Mesothelial cell of epicardium (in vitro differentiated cells): ENCODE results near the gene ZNF275. TPM values are rescaled to one million over a fixed set of nuclear protein-coding genes. Genes with fewer than 3 reads are reported as not detected.
"Not testable (repeated sequence)": the region's sequence is repeated elsewhere in the genome, so short reads cannot be mapped to it uniquely, and the experiment has no call there.

Source experiments
- DNase-seq, 2 experiments: peaks; one replicate each; pipeline ENCODE4 v3.0.0; 2021; ENCODE audit warnings: low spot score in 2 of 2; ENCODE audit not compliant: unreplicated experiment in 2 of 2
- H3K27ac Mint-ChIP-seq: 2 replicates; pipeline ENCODE4 v1.8.0; 2021; ENCODE audit warnings: mixed read lengths
- H3K27me3 Mint-ChIP-seq: 2 replicates; pipeline ENCODE4 v1.8.0; 2021; ENCODE audit warnings: low read depth, mixed read lengths
- H3K36me3 Mint-ChIP-seq: 2 replicates; pipeline ENCODE4 v1.8.0; 2021; ENCODE audit warnings: mixed read lengths
- H3K4me1 Mint-ChIP-seq: 2 replicates; pipeline ENCODE4 v1.8.0; 2021; ENCODE audit warnings: mixed read lengths
- H3K4me3 Mint-ChIP-seq: 2 replicates; pipeline ENCODE4 v1.8.0; 2021; ENCODE audit warnings: mild to moderate bottlenecking, moderate library complexity, mixed read lengths
- H3K9me3 Mint-ChIP-seq: 2 replicates; pipeline ENCODE4 v1.8.0; 2021; ENCODE audit warnings: mixed read lengths
- CTCF ChIP-seq: fragments of 200-600 bp; sonication (generic); IDR thresholded peaks from one replicate; pipeline ENCODE4 v1.5.0; 2021; ENCODE audit warnings: antibody characterized with exemption; ENCODE audit not compliant: unreplicated experiment
- total RNA-seq: library from RNA; stranded (reverse); gene quantifications from 3 replicates; pipeline ENCODE4 v1.2.1, GENCODE V29; 2021

Gene ZNF275
- total RNA-seq, 1 donor from 2014 or later = 17.5 TPM

- TF ChIP-seq CTCF = no peak
Measured at GRCh38 chrX:153380691-153381090, 46.7 kb downstream of the ZNF275 start.

GRCh38 chrX:153381684-153382532 is 48.0 kb downstream of the ZNF275 start:
- H3K27ac Mint-ChIP-seq = no peak overlapping the region
- DNase-seq = peak in 1 of 2 experiments; percentile 56
- peaks cover 6% of the 10 kb centered on the region for H3K9me3 Mint-ChIP-seq
- no peaks in the 10 kb centered on the region for H3K27me3 Mint-ChIP-seq
- H3K4me3 Mint-ChIP-seq = no peak overlapping the region
- no peaks in the 10 kb centered on the region for H3K36me3 Mint-ChIP-seq
- H3K4me1 Mint-ChIP-seq = peaks cover 14% of the 10 kb centered on the region
- no peak for TF ChIP-seq CTCF

More at GRCh38 chrX:153380691-153381090, 46.7 kb downstream of the ZNF275 start:
- H3K9me3 Mint-ChIP-seq = peaks cover 11% of the 10 kb centered on the region
- H3K4me1 Mint-ChIP-seq = peaks cover 5% of the 10 kb centered on the region
- H3K27ac Mint-ChIP-seq = no peak overlapping the region
- H3K27me3 Mint-ChIP-seq = no peaks in the 10 kb centered on the region
- no peaks in the 10 kb centered on the region for H3K36me3 Mint-ChIP-seq
- no peak overlapping the region for H3K4me3 Mint-ChIP-seq
- no peak for DNase-seq

GRCh38 chrX:153382563-153383482 is 48.9 kb downstream of the ZNF275 start:
- Mint-ChIP-seq H3K36me3 (no peaks in the 10 kb centered on the region), H3K27ac (no peak overlapping the region), H3K4me3 (no peak overlapping the region), H3K27me3 (no peaks in the 10 kb centered on the region), H3K9me3 (no peaks in the 10 kb centered on the region), H3K4me1 (peaks cover 19% of the 10 kb centered on the region)
- TF ChIP-seq CTCF = no peak
- DNase-seq = no peak

DNA sequence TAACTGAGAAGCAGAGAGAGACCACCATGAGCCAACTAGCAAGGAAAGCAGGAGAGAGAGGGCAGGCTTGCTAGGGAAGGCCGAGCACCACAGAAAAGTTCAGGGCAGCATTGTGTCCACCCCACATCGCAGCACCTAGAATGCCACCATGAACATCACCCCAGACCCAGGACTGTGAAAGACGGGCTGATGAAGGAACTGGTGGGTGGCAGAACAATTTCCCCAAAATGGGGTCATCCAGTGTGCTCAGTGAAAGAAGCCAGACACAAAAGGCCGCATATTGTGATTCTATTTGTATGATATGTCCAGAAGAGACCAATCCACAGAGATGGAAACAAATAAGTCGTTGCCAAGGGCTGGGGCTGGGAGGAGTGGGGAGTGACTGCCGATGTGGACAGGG is 50.4 kb downstream of the ZNF275 start:
- no peak overlapping the region for H3K27ac Mint-ChIP-seq
- no peak for DNase-seq

GRCh38 chrX:153384973-153385372 is 51.0 kb downstream of the ZNF275 start:
- H3K4me1 Mint-ChIP-seq = peaks cover 18% of the 10 kb centered on the region
- H3K4me3 Mint-ChIP-seq, H3K9me3 Mint-ChIP-seq, H3K27me3 Mint-ChIP-seq, DNase-seq, H3K36me3 Mint-ChIP-seq, H3K27ac Mint-ChIP-seq: not testable (repeated sequence)

More for the DNA sequence above, 50.4 kb downstream of the ZNF275 start:
- Mint-ChIP-seq H3K27me3 (no peaks in the 10 kb centered on the region), H3K36me3 (no peaks in the 10 kb centered on the region), H3K9me3 (no peaks in the 10 kb centered on the region), H3K4me1 (peaks cover 19% of the 10 kb centered on the region), H3K4me3 (no peak overlapping the region)
- no peak for TF ChIP-seq CTCF

DNA sequence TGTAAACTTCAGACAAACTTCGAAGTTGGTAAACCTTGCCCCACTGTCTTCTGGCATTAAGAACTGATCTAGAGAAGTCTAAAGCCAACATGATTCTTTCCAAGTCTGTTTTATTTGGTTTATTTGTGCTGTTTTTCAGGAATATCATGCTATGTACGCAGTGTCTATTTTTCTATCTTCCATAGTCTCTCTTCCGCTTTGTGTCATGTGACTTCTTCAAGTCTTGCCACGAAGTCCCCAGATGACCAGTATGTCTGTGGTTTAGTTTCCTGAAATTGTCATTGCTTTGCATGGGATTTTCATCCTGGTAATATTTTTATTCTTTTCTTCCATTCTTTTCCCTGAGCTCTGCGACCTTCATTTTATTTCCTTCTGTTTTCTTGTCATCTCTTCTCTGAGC is 52.1 kb downstream of the ZNF275 start:
- DNase-seq = no peak
- peaks cover 14% of the 10 kb centered on the region for H3K4me1 Mint-ChIP-seq
- H3K4me3 Mint-ChIP-seq = no peak overlapping the region
- H3K9me3 Mint-ChIP-seq = no peaks in the 10 kb centered on the region
- H3K27ac Mint-ChIP-seq = no peak overlapping the region
- no peak for TF ChIP-seq CTCF
- H3K27me3 Mint-ChIP-seq = no peaks in the 10 kb centered on the region
- H3K36me3 Mint-ChIP-seq = no peaks in the 10 kb centered on the region
